Right lobe of liver (tissue), 4 donors: ENCODE data around the gene CDKN2D.

Source experiments
- CTCF ChIP-seq, 4 donors: fragments of 200-600 bp in 3 of 4; fragments of 450-650 bp in 1 of 4; IDR thresholded peaks; one replicate each; pipeline versions ENCODE4 v1.5.1 to v1.8.0; 2016 to 2022; ENCODE audit warnings: antibody characterized with exemption in 4 of 4, mild to moderate bottlenecking in 2 of 4
- POLR2A ChIP-seq: fragments of 450-650 bp; IDR thresholded peaks from one replicate; pipeline ENCODE4 v1.6.1; 2017; ENCODE audit warnings: antibody characterized with exemption, mild to moderate bottlenecking
- donor health status: DM: no; HTN: no; CAD: no.
- donor health status: DM: no; HTN: no; CAD: no.
- donor health status: DM: no; HTN: yes; CAD: no.

- TF ChIP-seq CTCF (IDR thresholded peaks at IDR 0.05) = no peak
- no peak for TF ChIP-seq POLR2A
These were observed 20.0 kb downstream of the CDKN2D start for GRCh38 chr19:10548746-10549276.
